ENCODE measurements around the gene SMIM35. TPM values are rescaled to one million over a fixed set of nuclear protein-coding genes. Genes with fewer than 3 reads are reported as not detected.
"Not testable (repeated sequence)": the region's sequence is repeated elsewhere in the genome, so short reads cannot be mapped to it uniquely, and the experiment has no call there.

The SMIM35 gene
- total RNA-seq, 1 experiment from 2014 or later: not detected

GRCh38 chr11:118064956-118065355 is 21.8 kb downstream of the SMIM35 start:
- H2BK5ac ChIP-seq (ENCODE audit: insufficient read length, low read length): no peak overlapping the region
- no peaks in the 10 kb centered on the region for H3K27me3 ChIP-seq (ENCODE audit: insufficient read depth, low read length)
- Mint-ChIP-seq H3K36me3 (ENCODE audit: insufficient read depth in 1 of 3, low read depth in 3 of 3) (no peaks in the 10 kb centered on the region), H3K4me1 (peaks cover 10 to 28% of the 10 kb centered on the region in 2 experiments), H3K4me3 (no peak overlapping the region), H3K27me3 (ENCODE audit: low read depth) (peaks cover 3% of the 10 kb centered on the region), H3K9me3 (no peaks in the 10 kb centered on the region), H3K27ac (no peak overlapping the region)
- H2BK20ac ChIP-seq (ENCODE audit: low read depth, low read length, poor library complexity, severe bottlenecking): no peak overlapping the region
- H3K23ac ChIP-seq (ENCODE audit: insufficient read length, low read depth, low read length): no peak overlapping the region
- H3K18ac ChIP-seq (ENCODE audit: insufficient read length, low read depth, low read length): no peak overlapping the region
- no peak overlapping the region for H4K8ac ChIP-seq (replicated peaks; ENCODE audit: insufficient read length, low read depth, low read length)
- no peak overlapping the region for H2AK5ac ChIP-seq (ENCODE audit: insufficient read length, low read length)
- no peak overlapping the region for H3K27ac ChIP-seq (ENCODE audit: insufficient read length, low read depth, low read length)
- H3K79me1 ChIP-seq (ENCODE audit: insufficient read depth, low read depth, low read length, poor library complexity, severe bottlenecking): no peaks in the 10 kb centered on the region
- H3K56ac ChIP-seq (ENCODE audit: insufficient read length, low read depth, low read length): no peak overlapping the region
- H3K14ac ChIP-seq (ENCODE audit: insufficient read depth, low read length): no peak overlapping the region
- no peak overlapping the region for H2AFZ ChIP-seq (ENCODE audit: low read length)
- no peaks in the 10 kb centered on the region for H3K4me1 ChIP-seq (ENCODE audit: insufficient read depth, low read length)
- H2BK15ac ChIP-seq (ENCODE audit: low read depth, low read length): no peak overlapping the region
- H3K4me2 ChIP-seq (ENCODE audit: insufficient read depth, insufficient read length, low read length): no peak overlapping the region
- no peak overlapping the region for H3K9ac ChIP-seq (ENCODE audit: extremely low read depth, insufficient read length, low read length)
- no peak overlapping the region for H3K4ac ChIP-seq (ENCODE audit: low read depth, low read length)
- no peak overlapping the region for H2BK120ac ChIP-seq (ENCODE audit: low read depth, low read length, poor library complexity, severe bottlenecking)
- H3T11ph ChIP-seq (ENCODE audit: low read length): no peak overlapping the region
- no peak for DNase-seq
- H4K20me1 ChIP-seq (ENCODE audit: control insufficient read depth, insufficient read depth, insufficient read length): no peaks in the 10 kb centered on the region
- no peak overlapping the region for H4K91ac ChIP-seq (ENCODE audit: insufficient read length, low read depth, low read length)
- H4K5ac ChIP-seq (ENCODE audit: insufficient read length, low read depth, low read length): no peak overlapping the region
- TF ChIP-seq CTCF (conservative IDR thresholded peaks at IDR 0.05): no peak
- no peaks in the 10 kb centered on the region for H3K23me2 ChIP-seq (ENCODE audit: insufficient read length, low read depth, low read length, poor library complexity, severe bottlenecking)
- no peak overlapping the region for H2BK12ac ChIP-seq (ENCODE audit: insufficient read length, low read depth, low read length)
- no CpG with 5 or more reads among the region's 9 CpGs for WGBS (ENCODE audit: extremely low coverage, insufficient read length, low lambda C conversion rate)
- no peaks in the 10 kb centered on the region for H3K79me2 ChIP-seq (ENCODE audit: insufficient read depth, low read length)
- H3K9me3 ChIP-seq (ENCODE audit: control insufficient read depth, low read depth, low read length): no peaks in the 10 kb centered on the region

DNA sequence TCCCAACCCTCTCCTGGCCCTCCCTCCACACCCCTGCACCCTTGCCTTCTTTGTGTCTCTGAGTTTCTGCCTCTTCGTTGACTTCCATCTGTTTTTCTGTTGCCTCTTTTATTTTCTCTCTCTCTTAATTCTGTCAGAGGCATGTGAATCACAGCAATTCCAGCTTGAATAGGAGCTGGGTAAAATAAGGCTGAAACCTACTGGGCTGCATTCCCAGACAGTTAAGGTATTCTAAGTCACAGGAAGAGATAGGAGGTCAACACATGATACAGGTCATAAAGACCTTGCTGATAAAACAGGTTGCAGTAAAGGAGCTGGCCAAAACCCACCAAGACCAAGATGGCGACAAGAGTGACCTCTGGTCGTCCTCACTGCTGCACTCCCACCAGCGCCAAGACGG is 24.1 kb downstream of the SMIM35 start:
- H3K79me1 ChIP-seq (ENCODE audit: insufficient read depth, low read depth, low read length, poor library complexity, severe bottlenecking); H2BK20ac ChIP-seq (ENCODE audit: low read depth, low read length, poor library complexity, severe bottlenecking); H3K36me3 Mint-ChIP-seq (ENCODE audit: insufficient read depth in 1 of 3, low read depth in 3 of 3); H3K27ac Mint-ChIP-seq; H4K91ac ChIP-seq (ENCODE audit: insufficient read length, low read depth, low read length); H4K8ac ChIP-seq (replicated peaks; ENCODE audit: insufficient read length, low read depth, low read length); H3K79me2 ChIP-seq (ENCODE audit: insufficient read depth, low read length); H3K27ac ChIP-seq (ENCODE audit: insufficient read length, low read depth, low read length); H3K9me3 ChIP-seq (ENCODE audit: control insufficient read depth, low read depth, low read length); H3K4me1 ChIP-seq (ENCODE audit: insufficient read depth, low read length); H3K4ac ChIP-seq (ENCODE audit: low read depth, low read length); H3K27me3 ChIP-seq (ENCODE audit: insufficient read depth, low read length); H2BK5ac ChIP-seq (ENCODE audit: insufficient read length, low read length); H3K9me3 Mint-ChIP-seq; H2AFZ ChIP-seq (ENCODE audit: low read length); H3K9ac ChIP-seq (ENCODE audit: extremely low read depth, insufficient read length, low read length); H4K20me1 ChIP-seq (ENCODE audit: control insufficient read depth, insufficient read depth, insufficient read length); H3K4me3 Mint-ChIP-seq; H4K5ac ChIP-seq (ENCODE audit: insufficient read length, low read depth, low read length); H2AK5ac ChIP-seq (ENCODE audit: insufficient read length, low read length); H2BK15ac ChIP-seq (ENCODE audit: low read depth, low read length); H3K23ac ChIP-seq (ENCODE audit: insufficient read length, low read depth, low read length); H3K23me2 ChIP-seq (ENCODE audit: insufficient read length, low read depth, low read length, poor library complexity, severe bottlenecking); H3K14ac ChIP-seq (ENCODE audit: insufficient read depth, low read length); H2BK12ac ChIP-seq (ENCODE audit: insufficient read length, low read depth, low read length); H3T11ph ChIP-seq (ENCODE audit: low read length); DNase-seq; H3K27me3 Mint-ChIP-seq (ENCODE audit: low read depth); H3K56ac ChIP-seq (ENCODE audit: insufficient read length, low read depth, low read length); H3K18ac ChIP-seq (ENCODE audit: insufficient read length, low read depth, low read length); H3K4me2 ChIP-seq (ENCODE audit: insufficient read depth, insufficient read length, low read length); H2BK120ac ChIP-seq (ENCODE audit: low read depth, low read length, poor library complexity, severe bottlenecking): not testable (repeated sequence)
- H3K4me1 Mint-ChIP-seq: peaks cover 8 to 23% of the 10 kb centered on the region in 2 experiments
- no CpG with 5 or more reads among the region's 5 CpGs for WGBS (ENCODE audit: extremely low coverage, insufficient read length, low lambda C conversion rate)

All from H9 (cell line).